Measurements from ENCODE around the gene MPZL2.

Gene MPZL2

GRCh38 chr11:118251858-118252652, 12.0 kb downstream of the MPZL2 start, which contains the start of gene MPZL3:
Gene MPZL3 (minus strand): TSS chr11:118252365. CDS start chr11:118252294, 71 bp downstream.
- in situ Hi-C loops (cut with HindIII; ENCODE audit: low sequenced_read_pairs), result no loop called here
- no peak for TF ChIP-seq CTCF (IDR thresholded peaks at IDR 0.05; ENCODE audit: low read depth, low read length, missing control alignments)
- DNase-seq (ENCODE audit: low read depth), result peak; percentile 18
- peak within 1 kb of the TSS; percentile 78 for H3K4me3 ChIP-seq (ENCODE audit: low read depth, low read length)

GRCh38 chr11:118247041-118247440, 17.1 kb downstream of the MPZL2 start:
- in situ Hi-C loops (cut with HindIII; ENCODE audit: low sequenced_read_pairs), result no loop called here
- DNase-seq (ENCODE audit: low read depth), result no peak
- no peak for TF ChIP-seq CTCF (IDR thresholded peaks at IDR 0.05; ENCODE audit: low read depth, low read length, missing control alignments)
- H3K4me3 ChIP-seq (ENCODE audit: low read depth, low read length), result no peak overlapping the region

- no peak for TF ChIP-seq CTCF (IDR thresholded peaks at IDR 0.05; ENCODE audit: low read depth, low read length, missing control alignments)
- DNase-seq (ENCODE audit: low read depth), result no peak
- in situ Hi-C loops (cut with HindIII; ENCODE audit: low sequenced_read_pairs), result no loop called here
- H3K4me3 ChIP-seq (ENCODE audit: low read depth, low read length), result no peak overlapping the region
These were observed 18.0 kb downstream of the MPZL2 start for GRCh38 chr11:118245936-118246562.

- DNase-seq (ENCODE audit: low read depth), result no peak
- no peak overlapping the region for H3K4me3 ChIP-seq (ENCODE audit: low read depth, low read length)
- in situ Hi-C loops (cut with HindIII; ENCODE audit: low sequenced_read_pairs), result loop anchor here (5.0 kb wide), 1 partner anchor 97 kb away; no protein-coding TSS in a partner anchor
- no peak for TF ChIP-seq CTCF (IDR thresholded peaks at IDR 0.05; ENCODE audit: low read depth, low read length, missing control alignments)
These were observed 19.9 kb downstream of the MPZL2 start for GRCh38 chr11:118243993-118244762.

GRCh38 chr11:118243161-118243560, 20.9 kb downstream of the MPZL2 start:
- H3K4me3 ChIP-seq (ENCODE audit: low read depth, low read length), result no peak overlapping the region
- in situ Hi-C loops (cut with HindIII; ENCODE audit: low sequenced_read_pairs), result loop anchor here (5.0 kb wide), 1 partner anchor 96 kb away; no protein-coding TSS in a partner anchor
- no peak for DNase-seq (ENCODE audit: low read depth)
- TF ChIP-seq CTCF (IDR thresholded peaks at IDR 0.05; ENCODE audit: low read depth, low read length, missing control alignments), result no peak

- no peak for TF ChIP-seq CTCF (IDR thresholded peaks at IDR 0.05; ENCODE audit: low read depth, low read length, missing control alignments)
- no peak overlapping the region for H3K4me3 ChIP-seq (ENCODE audit: low read depth, low read length)
These were observed 22.4 kb downstream of the MPZL2 start for GRCh38 chr11:118241764-118242098.

More at GRCh38 chr11:118241764-118242098, 22.4 kb downstream of the MPZL2 start:
- DNase-seq (ENCODE audit: low read depth), result no peak
- in situ Hi-C loops (cut with HindIII; ENCODE audit: low sequenced_read_pairs), result loop anchor here (5.0 kb wide), 1 partner anchor 94 kb away; no protein-coding TSS in a partner anchor
